GM21515 (cell line): Measurements from ENCODE around the gene LRFN5.
"Not testable (repeated sequence)": the region's sequence is repeated elsewhere in the genome, so short reads cannot be mapped to it uniquely, and the experiment has no call there.

Source experiments
- ATAC-seq: cut with Tn5 transposase; IDR thresholded peaks from one replicate; pipeline ENCODE4 v1.9.1; 2021; ENCODE audit not compliant: unreplicated experiment

LRFN5 gene

DNA sequence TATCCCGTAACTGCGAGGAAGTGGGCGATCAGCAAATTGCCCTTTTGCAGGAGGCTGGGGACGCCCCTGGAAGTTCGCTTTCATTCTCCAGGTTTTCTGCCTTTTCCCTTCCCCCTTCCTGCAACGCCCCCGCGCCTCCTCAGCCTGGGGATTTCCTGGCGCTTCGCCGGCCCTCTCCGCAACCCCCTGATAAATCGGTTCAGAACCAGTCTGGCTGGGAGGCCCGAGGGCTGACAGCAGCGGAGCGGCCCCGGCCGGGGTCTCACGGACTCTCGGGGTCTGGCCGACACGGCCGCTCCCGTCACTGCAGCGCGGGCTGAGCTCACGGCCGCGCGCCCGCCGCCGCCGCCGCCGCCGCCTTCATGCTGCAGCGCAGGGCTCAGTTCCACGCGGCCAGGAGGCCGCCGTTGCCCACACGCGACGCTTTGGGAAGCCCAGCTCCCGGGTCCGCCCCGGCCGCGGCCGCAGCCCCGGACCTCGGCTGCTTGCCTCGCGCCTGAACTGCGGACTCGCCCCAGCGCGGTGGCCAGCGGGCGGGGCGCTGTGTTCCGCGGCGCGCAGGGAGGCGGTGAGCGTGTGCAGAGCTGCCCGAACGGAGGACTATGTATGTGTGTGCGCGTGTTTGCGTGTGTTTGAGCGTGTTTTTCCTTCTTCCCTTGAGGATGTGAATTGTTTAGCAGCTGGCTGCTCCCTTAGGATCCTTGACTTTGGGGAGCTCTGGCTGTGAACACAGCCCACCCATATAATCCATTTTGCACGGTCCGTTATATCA, at the start of gene LRFN5:
TSS of gene LRFN5 (plus strand) at position 345 of the 772 bp plus-strand sequence.
- no peak for ATAC-seq

DNA sequence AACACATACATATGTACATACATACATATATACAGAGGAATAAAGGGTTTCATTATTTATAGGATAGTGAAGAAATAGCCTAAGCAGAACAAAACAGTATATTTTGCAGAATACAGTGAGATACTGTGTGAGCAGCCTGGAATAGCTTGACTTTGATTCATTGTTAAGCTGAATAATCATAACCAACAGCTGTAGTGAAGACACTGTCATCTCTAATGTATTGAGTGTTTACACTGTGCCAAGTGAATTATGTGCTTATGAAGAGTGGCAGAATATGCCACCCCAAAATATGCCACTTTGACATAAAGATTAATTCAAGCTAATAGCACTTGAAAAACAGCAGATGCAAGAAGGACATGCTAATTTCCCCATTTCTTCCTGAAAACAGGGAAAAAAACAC, 48.2 kb upstream of the LRFN5 start:
- no peak for ATAC-seq

DNA sequence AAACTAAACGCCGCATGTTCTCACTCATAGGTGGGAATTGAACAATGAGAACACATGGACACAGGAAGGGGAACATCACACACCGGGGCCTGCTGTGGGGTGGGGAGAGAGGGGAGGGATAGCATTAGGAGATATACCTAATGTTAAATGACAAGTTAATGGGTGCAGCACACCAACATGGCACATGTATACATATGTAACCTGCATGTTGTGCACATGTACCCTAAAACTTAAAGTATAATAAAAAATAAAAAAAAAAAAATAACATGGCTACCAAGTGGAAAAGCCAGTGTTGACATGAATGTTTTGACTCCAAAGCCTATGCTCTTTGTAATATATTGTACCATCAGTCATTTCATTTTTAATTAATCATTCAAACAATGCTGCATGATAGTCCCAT, 39.8 kb upstream of the LRFN5 start:
- not testable (repeated sequence) for ATAC-seq

DNA sequence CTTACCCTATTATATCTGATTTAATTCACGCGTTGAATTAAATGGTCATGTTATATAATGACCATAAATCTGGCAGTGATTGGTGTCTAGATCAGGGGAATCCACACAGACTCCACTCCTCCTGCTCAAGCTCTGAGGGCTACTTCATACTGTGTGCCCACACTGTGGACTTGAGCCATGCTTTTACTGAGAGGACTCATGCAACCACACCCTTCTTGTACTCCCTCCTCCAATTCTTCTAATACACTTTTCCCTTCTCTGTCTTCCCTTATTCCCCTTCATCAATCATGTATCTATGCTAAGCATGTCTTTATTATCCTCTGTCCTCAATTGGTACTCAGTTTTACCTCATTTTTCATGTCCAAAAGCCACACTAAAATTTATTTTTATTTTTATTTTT, 37.7 kb upstream of the LRFN5 start:
- ATAC-seq: no peak

DNA sequence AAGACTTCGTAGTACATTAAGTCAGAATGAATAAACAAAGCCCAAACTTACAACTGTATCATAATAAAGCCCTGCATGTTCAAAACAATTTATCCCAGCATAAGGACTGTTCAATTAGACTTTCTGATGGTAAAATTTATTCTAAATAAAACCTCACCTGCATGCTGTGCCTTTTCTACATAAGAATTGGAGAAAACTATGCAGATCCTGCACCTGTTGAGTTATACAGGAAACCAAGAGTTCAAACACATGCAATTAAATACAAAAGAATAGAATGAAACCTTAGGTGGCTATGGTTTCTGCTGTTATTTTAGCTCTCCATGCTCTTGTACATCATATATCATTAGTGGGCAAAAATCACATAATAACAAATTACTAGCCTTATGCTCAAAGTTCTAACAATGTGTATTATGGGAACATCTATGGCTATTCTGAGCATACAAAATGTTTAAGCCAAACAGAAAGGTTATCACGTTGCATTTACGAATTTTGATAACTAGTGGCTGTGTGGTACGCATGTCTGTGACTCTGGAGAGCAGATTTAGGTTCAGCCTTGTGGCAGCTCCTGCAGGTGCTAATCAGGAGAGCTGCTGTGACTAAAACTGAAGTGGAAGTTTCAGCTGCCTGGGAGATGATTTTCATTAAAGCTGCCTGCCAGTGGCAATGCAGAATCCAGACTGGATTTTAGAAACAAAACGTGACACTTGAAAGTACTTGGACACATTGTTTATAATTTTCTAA, 36.1 kb upstream of the LRFN5 start:
- no peak for ATAC-seq

DNA sequence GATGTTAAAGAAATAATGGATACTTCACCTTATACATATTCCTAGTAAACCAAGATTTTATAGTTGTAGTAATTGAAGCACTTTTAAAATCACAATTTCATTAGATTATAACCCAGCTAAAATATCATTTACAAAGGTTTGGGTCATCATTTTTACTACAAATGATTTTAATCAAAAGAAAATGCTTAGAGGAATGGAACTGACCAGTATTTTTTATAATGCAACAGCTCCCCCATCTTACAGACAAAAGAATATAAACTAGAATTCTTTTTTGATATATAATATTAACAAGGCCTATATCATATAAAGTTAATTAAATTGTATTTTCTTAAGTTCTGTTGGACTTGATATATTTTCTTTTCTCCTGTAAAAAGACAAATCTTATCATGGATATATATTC, 20.4 kb upstream of the LRFN5 start:
- no peak for ATAC-seq

DNA sequence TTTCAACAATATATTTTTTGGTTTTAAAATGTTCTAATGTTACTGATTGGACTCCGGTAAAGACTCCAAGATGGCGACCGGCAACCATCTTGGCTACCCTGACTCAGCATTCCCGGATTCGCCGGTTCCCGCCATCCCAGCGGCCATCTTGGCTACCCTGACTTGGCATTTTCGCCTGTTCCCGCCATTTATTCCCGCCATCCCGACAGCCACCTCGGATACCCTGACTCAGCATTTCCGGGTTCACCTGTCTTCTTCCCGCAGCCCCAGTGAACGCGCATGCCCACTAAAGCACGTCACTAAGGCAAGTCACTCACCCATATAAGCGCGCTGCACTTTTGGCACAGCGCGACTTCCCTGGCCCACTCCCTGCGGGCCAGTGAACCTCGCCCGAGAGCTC, 9.0 kb upstream of the LRFN5 start:
- ATAC-seq: no peak

DNA sequence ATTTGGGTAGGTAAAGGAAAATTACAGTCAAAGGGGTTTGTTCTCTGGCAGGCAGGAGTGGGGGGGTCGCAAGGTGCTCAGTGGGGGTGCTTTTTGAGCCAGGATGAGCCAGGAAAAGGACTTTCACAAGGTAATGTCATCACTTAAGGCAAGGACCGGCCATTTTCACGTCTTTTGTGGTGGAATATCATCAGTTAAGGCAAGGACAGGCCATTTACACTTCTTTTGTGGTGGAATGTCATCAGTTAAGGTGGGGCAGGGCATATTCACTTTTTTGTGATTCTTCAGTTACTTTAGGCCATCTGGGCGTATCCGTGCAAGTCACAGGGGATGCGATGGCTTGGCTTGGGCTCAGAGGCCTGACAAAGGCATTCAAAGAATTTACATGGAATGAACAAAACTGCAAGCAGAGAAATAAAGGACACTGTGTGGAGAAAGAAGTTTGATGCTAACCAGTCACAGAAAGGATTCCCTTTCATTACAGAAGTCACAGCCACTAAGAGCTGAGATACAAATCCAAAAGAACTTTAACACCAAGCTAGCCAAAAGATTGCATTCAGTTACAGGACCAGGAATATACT, 6.8 kb upstream of the LRFN5 start:
- not testable (repeated sequence) for ATAC-seq

DNA sequence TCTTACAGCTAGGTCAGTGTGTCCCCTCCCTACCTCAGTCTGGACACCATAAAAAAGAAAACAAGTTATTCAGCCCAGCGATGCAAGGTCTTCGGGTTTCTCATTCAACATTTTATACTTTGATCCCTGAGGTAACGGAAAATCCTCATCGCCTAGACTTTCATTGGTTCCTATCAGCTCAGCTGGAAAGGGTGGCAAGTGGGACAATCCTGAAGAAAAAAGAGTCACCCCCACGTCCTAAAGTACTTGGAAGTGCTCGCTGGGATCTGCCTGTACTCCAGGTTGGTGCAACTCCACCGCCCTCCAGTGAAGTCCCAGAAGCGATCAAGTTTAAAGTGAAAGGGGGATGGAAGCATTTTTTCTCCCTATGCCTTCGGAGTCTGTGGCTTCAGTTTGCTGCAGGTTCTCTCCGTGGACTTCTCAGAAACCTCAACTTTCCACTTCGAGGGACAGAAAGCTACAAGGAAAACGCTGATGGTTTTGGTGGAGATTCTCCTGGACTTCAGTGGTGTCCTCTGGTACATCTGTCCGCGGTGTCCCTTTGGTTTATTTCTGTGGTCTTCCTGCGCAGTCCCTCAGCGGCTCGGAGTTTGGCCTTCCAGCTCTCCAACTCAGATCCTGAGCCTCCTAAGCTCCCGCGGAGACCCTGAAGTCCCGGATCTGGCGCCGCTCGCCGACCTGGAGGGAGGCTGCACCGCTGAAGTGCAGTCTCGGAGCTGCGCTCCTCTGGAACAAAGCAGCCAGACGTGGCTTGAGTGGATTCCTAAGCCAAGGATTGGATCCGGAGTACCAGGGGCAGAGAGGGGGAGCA, 1.8 kb upstream of the LRFN5 start:
- ATAC-seq: no peak

DNA sequence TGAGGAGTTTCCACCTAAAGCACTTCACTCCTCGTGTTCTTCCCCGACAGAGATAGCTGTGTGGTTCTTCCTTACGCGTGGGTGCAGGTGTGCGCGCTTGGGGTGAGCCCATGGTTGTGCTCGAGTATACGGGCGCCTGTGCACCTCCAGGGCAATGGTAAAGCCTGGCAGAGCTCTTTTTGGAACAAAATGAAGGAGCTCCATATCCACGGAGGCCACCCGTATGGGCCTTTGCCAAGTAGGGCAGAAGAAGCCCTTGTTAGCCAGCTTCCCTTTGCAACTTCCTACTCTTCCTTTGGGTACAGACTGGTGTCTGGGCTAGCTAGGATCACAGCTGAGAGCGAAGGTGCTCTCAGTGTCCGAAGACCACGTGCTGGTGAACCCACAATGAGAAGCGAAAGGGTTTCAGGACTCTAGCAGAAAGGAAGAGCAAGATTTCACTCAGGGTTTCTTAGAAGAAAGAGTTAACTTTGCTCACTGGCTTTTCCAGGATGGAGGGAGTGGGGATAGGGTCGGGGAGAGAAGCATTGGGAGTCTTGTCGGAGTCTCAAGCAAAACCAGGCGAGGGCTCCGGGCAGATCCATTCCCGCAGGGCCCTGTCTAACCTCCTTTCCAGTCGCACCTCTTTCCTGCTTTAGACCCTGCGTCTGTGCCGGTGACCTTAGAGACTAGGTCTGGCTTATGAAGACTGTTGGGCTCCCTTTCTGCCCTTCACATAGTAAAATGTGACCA, 960 bp upstream of the LRFN5 start:
- ATAC-seq: no peak

DNA sequence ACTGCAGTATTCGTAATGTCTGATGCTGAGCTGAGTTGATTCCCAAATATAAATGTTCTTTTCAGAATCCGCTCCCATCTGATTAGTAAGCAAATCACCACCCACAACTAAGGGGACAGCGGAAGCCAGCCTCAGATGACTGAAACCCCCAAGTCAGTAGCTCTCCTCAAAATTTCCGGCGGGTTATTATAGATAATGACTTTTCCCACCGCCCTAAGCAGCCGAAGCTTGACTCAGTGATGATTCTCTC, 469 bp upstream of the LRFN5 start:
- no peak for ATAC-seq

DNA sequence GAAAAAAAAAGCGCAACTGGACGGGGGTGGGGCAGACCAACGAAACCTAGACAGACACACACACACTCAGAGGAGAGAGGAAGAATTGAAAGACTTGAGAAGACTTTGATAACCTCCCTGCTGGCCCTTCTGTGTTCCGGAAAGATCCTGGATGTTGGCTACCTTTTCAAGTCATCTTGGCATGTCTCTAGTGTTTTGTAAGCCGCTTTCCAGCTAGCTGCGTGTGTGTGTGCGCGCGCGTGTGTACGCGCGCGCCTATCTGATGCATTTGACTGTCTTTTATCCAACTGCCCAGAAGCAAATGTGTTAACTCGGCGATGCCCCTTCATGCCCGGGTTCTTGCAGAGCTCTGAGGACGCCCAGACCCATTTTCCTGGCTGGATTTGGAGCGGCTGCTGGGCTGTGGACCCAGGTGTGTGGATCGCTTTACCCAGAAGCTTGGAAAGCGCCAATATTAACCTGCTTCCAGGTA, 664 bp downstream of the LRFN5 start:
- no peak for ATAC-seq

DNA sequence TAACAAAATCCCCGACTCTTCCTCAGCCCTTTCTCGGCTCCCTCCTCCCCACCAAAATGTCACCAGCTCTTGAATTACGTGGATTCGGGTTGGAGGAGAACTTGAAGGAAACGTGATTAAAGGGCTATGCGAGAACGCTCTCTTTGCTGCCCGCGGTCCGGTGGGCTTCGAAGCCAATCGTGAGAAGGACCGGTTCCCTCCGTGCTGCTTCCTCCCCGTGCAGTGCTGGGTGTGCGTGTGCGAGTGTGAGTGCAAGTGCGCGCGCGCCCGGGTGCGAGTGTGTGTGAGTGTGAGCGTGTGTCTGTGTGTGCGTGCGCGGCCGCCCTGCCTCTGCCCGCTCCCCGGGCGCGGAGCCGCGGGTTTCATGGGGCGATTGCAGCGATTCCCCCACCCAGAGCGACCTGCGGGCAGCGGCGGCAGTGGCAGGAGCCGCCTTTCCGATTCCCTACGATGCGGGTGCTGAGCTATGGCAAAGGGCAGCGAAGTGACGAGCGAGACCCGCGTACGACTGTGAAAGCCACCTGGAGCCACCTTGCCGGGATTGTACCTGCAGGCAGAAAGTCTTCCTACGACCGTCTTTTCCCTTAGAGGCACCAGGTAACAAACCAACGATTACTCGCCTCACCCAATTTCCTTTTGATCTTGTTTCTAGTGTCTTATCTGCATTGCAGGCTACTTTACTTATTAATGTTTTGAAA, 1.4 kb downstream of the LRFN5 start:
- ATAC-seq: no peak

DNA sequence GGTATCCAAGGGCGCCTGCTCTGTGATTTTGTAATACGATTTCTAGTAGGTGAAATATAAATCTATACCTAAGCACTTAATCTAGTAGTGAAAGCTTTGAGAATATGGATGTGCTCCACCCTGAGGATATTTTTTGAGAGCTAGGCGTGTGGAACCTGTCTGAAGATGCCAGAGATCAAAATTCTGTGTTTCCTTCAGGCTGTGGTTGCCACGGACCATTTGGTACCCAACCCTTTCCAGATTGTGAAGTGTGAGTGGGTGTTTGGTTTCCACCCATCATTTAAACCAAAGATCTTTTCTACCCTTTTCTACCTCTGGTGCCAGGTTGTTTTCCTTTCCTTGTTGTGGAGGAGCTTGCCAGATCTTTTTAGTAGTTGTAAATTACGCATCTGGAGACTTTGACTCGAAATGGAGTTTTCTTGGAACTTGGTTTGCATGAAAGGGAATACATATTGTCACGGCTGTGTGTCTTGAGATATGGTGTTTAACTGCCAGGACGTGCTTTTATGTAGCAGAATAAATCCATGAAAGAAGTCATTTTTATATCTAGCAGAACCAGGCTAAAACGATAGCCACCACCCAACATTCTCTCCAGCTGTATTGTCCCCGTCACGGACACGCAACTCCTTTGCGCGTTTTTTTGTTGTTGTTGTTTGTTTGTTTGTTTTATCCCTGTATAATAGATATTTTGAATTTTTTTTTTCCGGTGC, 2.2 kb downstream of the LRFN5 start:
- ATAC-seq: no peak

DNA sequence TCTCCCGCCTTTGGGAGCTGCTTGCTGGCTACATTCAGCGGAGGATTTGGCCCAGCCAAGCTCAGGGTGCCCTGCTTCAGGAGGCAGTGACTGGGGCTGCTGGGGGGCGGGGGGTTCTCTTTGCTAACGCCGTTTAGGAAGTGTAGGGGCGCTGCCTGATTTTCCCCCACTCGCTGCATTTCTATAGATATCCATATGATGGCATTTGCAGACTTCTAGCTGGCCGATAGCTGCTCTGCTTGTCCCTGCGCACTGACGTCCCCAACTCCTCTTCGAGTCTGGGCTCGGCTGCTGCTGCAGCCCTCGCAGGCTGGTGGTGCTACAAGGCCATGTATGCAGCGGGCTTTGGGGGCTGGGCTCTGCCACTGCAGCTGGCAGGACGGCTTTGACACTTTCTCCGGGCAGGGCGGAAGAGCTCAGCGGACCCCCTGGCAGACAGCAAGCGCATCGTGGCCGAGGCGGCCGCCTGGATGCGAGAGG, 3.1 kb downstream of the LRFN5 start:
- ATAC-seq: no peak

DNA sequence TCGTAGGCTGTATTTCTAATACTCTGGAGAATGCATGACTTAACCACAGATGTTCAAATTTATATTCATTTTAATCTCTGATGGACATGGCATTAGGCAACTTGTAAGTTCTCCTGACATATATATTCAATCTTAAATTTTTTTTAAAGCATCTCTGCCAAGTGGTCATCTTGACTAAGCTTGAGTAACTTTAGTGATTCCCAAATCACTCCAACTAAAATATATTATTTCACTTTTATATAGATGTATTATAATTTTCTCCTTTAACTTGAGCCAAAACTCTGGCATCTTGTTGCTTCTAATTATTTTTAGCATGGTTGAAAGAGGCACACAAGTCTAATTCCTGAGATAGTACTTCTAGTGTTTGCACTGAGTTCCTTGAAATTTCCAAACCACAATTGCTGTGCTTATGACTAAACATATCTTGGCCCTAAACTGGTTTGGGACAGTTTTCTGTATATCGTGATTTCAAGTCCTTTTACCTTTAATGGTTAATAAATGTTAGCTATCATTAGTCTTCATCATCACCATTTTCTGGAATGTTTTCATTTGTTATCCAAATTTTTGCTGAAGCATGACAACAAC, 8.4 kb downstream of the LRFN5 start:
- ATAC-seq: no peak

DNA sequence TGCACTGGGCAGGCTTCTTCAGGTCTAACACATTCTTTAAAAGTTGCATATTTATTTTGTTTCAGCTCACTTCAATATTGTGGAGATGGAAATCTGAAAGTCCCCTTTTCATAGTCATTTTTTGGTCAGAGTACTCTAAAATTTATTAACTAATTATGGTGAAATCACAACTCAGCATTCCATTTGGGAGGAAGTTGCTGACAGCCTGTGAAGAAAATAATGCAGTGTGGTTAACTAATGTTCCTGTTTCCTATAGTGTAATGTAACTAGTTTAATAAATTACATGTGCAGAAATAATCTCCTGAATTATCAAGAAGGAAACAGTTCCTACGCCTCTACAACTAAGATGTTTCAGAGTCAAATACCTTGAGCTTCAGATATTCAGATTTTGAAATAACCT, 17.1 kb downstream of the LRFN5 start:
- no peak for ATAC-seq

DNA sequence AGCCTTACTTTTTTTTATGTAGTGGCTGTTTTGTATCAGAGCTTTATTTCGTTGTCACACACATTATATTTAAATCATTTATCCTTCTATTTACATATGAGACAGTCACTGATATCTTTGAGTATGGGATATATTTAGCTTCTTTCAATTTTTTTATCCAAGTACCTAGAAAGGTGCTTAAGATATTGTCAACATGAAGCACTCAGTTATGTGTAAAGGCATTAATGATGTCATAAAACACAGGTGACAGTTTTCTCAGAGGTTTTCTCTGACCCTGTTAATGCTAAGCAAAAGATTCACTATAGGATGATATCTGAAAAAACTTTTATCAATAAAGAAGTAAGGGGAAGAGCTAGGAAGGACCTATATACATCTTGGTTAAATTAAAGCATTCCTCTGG, 23.2 kb downstream of the LRFN5 start:
- ATAC-seq: no peak

DNA sequence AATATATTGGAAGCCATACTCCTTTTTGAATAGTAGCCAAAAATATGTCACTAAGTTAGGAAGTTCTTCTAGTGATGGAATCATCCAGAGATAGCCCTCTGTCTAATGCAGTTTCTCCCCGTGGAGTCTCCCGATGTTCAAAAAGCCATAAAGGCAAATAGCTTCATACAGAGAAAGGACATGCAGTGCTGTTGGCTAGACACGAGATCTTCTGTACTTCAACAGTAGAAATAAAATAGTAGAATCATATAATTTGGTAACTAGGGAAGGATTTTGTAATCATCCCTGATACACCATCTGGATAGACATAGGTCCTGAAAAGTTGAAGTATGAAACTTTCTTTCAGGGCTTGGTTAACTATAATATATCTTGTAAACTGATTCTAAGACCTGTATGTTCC, 27.6 kb downstream of the LRFN5 start:
- ATAC-seq: no peak
